ENCODE measurements around the gene PRSS8. TPM values are rescaled to one million over a fixed set of nuclear protein-coding genes. Genes with fewer than 3 reads are reported as not detected.
A peak's percentile ranks its signal among the peaks of the same experiment; 100 is the strongest.

Gene PRSS8
- total RNA-seq, 1 experiment from 2014 or later: 271 TPM

DNA sequence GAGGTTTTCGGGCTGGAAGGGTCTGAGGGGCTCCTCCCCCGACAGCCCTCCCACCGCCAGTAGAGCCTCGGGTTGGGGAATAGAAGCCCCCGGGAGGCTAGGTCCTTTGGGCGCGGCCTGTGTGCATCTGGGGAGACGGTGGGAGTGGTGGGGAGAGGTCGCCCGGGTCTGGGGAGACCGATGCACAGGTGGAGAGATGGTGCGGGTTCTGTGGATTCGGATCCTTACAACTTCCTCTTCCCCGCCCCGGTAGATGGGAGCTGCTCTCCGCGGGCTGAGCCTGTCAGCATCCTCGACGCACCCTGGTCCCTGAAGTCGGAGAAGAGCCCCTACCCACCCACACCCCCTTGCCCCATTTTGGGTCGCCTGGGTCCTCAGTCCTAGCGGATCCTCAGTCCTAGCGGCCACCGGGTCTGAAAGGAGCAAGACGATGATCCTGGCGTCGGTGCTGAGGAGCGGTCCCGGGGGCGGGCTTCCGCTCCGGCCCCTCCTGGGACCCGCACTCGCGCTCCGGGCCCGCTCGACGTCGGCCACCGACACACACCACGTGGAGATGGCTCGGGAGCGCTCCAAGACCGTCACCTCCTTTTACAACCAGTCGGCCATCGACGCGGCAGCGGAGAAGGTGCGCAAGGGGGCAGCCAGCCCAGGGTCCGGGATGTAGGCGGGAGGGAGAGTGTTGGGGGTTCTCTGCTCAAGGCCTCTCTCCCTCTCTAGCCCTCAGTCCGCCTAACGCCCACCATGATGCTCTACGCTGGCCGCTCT, 26.6 kb downstream of the PRSS8 start:
- H3K27me3 Mint-ChIP-seq (ENCODE audit: insufficient read depth, unreplicated experiment): no peaks in the 10 kb centered on the region
- CTCF ChIA-PET: no interaction called here
- BruUV-seq (replicated peaks): TSS peak; percentile 29

GRCh38 chr16:31108035-31108793, 27.3 kb downstream of the PRSS8 start, which contains the start of gene BCKDK:
Gene BCKDK, plus strand, starts transcription at chr16:31108386. Its CDS starts 838 bp downstream, at chr16:31109224.
- Histone ChIP-seq H3K4me1 (peaks cover under 1% of the 10 kb centered on the region), H3K36me3 (ENCODE audit: control insufficient read depth, insufficient read depth, low read length) (no peaks in the 10 kb centered on the region), H3K9me3 (no peaks in the 10 kb centered on the region), H3K27me3 (replicated peaks; ENCODE audit: control insufficient read depth, insufficient read depth, low read length) (no peaks in the 10 kb centered on the region), H3K4me3 (ENCODE audit: low read depth, low read length) (peak within 1 kb of the TSS; percentile 97)
- ChIA-PET POLR2A (no interaction called here), CTCF (interaction anchor here (0.5 kb wide), 1 partner anchor 26 kb away, joined by 3 read pairs; no protein-coding TSS in a partner anchor)
- intact Hi-C loops (cut with micrococcal nuclease; ENCODE audit: unreplicated experiment): loop anchor here (5.0 kb wide), 1 partner anchor 34 kb away; no protein-coding TSS in a partner anchor
- H3K27ac Mint-ChIP-seq (ENCODE audit: unreplicated experiment): peak within 1 kb of the TSS; percentile 73
- peaks cover 13% of the 10 kb centered on the region for H3K36me3 Mint-ChIP-seq (ENCODE audit: insufficient read depth, unreplicated experiment)
- peak within 1 kb of the TSS; percentile 79 for H3K4me3 Mint-ChIP-seq (ENCODE audit: unreplicated experiment)
- H3K9me3 Mint-ChIP-seq (ENCODE audit: unreplicated experiment): peaks cover 7% of the 10 kb centered on the region
- H3K4me1 Mint-ChIP-seq (ENCODE audit: low read depth, unreplicated experiment): peaks cover 6% of the 10 kb centered on the region
- no TSS peak for BruUV-seq (replicated peaks)
- no peaks in the 10 kb centered on the region for H3K27me3 Mint-ChIP-seq (ENCODE audit: insufficient read depth, unreplicated experiment)
- TF ChIP-seq, protein P1, sequence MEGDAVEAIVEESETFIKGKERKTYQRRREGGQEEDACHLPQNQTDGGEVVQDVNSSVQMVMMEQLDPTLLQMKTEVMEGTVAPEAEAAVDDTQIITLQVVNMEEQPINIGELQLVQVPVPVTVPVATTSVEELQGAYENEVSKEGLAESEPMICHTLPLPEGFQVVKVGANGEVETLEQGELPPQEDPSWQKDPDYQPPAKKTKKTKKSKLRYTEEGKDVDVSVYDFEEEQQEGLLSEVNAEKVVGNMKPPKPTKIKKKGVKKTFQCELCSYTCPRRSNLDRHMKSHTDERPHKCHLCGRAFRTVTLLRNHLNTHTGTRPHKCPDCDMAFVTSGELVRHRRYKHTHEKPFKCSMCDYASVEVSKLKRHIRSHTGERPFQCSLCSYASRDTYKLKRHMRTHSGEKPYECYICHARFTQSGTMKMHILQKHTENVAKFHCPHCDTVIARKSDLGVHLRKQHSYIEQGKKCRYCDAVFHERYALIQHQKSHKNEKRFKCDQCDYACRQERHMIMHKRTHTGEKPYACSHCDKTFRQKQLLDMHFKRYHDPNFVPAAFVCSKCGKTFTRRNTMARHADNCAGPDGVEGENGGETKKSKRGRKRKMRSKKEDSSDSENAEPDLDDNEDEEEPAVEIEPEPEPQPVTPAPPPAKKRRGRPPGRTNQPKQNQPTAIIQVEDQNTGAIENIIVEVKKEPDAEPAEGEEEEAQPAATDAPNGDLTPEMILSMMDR (IDR thresholded peaks at IDR 0.05; ENCODE audit: insufficient read depth in 1 of 2, low read depth in 1 of 2, low read length in 1 of 2, severe bottlenecking in 1 of 2, unreplicated experiment in 1 of 2): no peak
- peak; percentile 64 to 75 for DNase-seq

More for the DNA sequence above, 26.6 kb downstream of the PRSS8 start:
- peaks cover 13% of the 10 kb centered on the region for H3K36me3 Mint-ChIP-seq (ENCODE audit: insufficient read depth, unreplicated experiment)
- H3K4me1 Mint-ChIP-seq (ENCODE audit: low read depth, unreplicated experiment): peaks cover 12% of the 10 kb centered on the region
- POLR2A ChIA-PET: no interaction called here
- no peaks in the 10 kb centered on the region for H3K9me3 Mint-ChIP-seq (ENCODE audit: unreplicated experiment)
- peaks cover 8% of the 10 kb centered on the region for H3K4me1 ChIP-seq
- DNase-seq: no peak
- no peaks in the 10 kb centered on the region for H3K36me3 ChIP-seq (ENCODE audit: control insufficient read depth, insufficient read depth, low read length)
- intact Hi-C loops (cut with micrococcal nuclease; ENCODE audit: unreplicated experiment): loop anchor here (5.0 kb wide), 1 partner anchor 33 kb away; no protein-coding TSS in a partner anchor
- no peaks in the 10 kb centered on the region for H3K27me3 ChIP-seq (replicated peaks; ENCODE audit: control insufficient read depth, insufficient read depth, low read length)
- H3K27ac Mint-ChIP-seq (ENCODE audit: unreplicated experiment): peak overlapping the region; percentile 59
- TF ChIP-seq, protein P1 (IDR thresholded peaks at IDR 0.05; ENCODE audit: insufficient read depth in 1 of 2, low read depth in 1 of 2, low read length in 1 of 2, severe bottlenecking in 1 of 2, unreplicated experiment in 1 of 2): no peak
- no peaks in the 10 kb centered on the region for H3K9me3 ChIP-seq
- H3K4me3 ChIP-seq (ENCODE audit: low read depth, low read length): peak overlapping the region; percentile 97
- peak overlapping the region; percentile 79 for H3K4me3 Mint-ChIP-seq (ENCODE audit: unreplicated experiment)

DNA sequence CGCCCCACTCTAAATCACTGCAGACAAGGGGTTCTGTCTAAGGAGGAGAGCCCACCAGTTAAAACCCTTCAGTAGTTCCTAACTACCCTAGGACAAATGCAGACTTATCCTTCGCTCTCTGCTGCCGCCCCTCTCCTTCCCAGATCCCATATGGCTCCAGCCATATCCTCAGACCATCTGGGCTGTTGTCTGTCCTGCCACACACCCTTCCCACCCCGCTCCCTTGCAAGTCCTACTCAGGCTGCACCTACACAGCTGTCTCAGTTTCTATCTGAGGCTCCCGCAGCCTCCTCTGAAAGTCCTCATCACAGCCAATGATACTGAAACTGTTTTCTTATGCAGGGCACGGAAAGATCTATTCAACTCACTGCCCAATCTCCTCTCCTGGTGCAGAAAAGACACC, 28.1 kb downstream of the PRSS8 start:
- H3K36me3 Mint-ChIP-seq (ENCODE audit: insufficient read depth, unreplicated experiment): peaks cover 13% of the 10 kb centered on the region
- peaks cover 9% of the 10 kb centered on the region for H3K9me3 Mint-ChIP-seq (ENCODE audit: unreplicated experiment)

More for the DNA sequence above, 28.1 kb downstream of the PRSS8 start:
- no peak for DNase-seq
- intact Hi-C loops (cut with micrococcal nuclease; ENCODE audit: unreplicated experiment): loop anchor here (5.0 kb wide), 1 partner anchor 35 kb away; no protein-coding TSS in a partner anchor
- no TSS peak for BruUV-seq (replicated peaks)
- Mint-ChIP-seq H3K27ac (ENCODE audit: unreplicated experiment) (no peak overlapping the region), H3K4me3 (ENCODE audit: unreplicated experiment) (peak overlapping the region; percentile 79), H3K4me1 (ENCODE audit: low read depth, unreplicated experiment) (peaks cover 6% of the 10 kb centered on the region), H3K27me3 (ENCODE audit: insufficient read depth, unreplicated experiment) (no peaks in the 10 kb centered on the region)
- H3K27me3 ChIP-seq (replicated peaks; ENCODE audit: control insufficient read depth, insufficient read depth, low read length): no peaks in the 10 kb centered on the region
- H3K9me3 ChIP-seq: no peaks in the 10 kb centered on the region
- H3K4me1 ChIP-seq: no peaks in the 10 kb centered on the region
- peak overlapping the region; percentile 97; the same call in 1 of the 2 replicates for H3K4me3 ChIP-seq (ENCODE audit: low read depth, low read length)
- no peaks in the 10 kb centered on the region for H3K36me3 ChIP-seq (ENCODE audit: control insufficient read depth, insufficient read depth, low read length)
- CTCF ChIA-PET: interaction anchor here (0.5 kb wide), 1 partner anchor 27 kb away, joined by 3 read pairs; no protein-coding TSS in a partner anchor
- TF ChIP-seq, protein P1 (IDR thresholded peaks at IDR 0.05; ENCODE audit: insufficient read depth in 1 of 2, low read depth in 1 of 2, low read length in 1 of 2, severe bottlenecking in 1 of 2, unreplicated experiment in 1 of 2): no peak
- POLR2A ChIA-PET: no interaction called here

Measured in Caco-2 (cell line).